NCI-H748 (cell line): ENCODE data around the gene SMCO4.
A peak's percentile ranks its signal among the peaks of the same experiment; 100 is the strongest.
"Not testable (repeated sequence)": the region's sequence is repeated elsewhere in the genome, so short reads cannot be mapped to it uniquely, and the experiment has no call there.

Experiments
- DNase-seq: peaks from one replicate; lab custom pipeline; 2025; ENCODE audit not compliant: unreplicated experiment; lab: John Stamatoyannopoulos, UW

Gene SMCO4

DNA sequence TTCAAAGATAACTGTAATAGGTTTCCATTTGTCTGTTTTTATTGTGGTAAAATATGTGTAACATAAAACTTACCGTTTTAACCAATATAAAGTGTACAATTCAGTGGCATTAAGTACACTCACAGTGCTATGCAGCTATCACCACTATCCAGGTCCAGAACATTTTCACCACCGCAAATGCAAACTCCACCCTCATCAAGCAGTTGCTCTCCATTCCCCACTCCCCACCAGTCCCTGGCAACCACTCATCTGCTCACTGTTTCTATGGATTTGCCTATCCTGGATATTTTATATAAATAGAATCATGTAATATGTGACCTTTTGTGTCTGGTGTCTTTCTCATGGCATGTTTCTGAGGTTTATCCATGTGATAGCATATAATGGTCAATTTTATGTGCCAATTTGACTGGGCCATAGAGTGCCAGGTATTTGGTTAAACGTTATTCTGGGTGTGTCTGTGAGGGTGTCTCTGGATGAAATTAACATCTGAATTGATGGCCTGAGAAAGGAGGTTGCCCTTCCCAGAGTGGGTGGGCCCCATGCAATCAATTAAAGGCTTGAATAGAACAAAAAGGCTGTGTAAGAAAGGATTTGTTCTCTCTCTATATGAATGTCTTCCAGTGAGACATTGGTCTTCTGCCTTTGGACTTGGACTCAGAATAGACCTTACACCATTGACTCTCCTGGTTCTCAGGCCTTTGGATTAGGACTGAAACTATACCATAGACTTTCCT lies 17.2 kb upstream of the SMCO4 start:
- peak; percentile 9 for DNase-seq

DNA sequence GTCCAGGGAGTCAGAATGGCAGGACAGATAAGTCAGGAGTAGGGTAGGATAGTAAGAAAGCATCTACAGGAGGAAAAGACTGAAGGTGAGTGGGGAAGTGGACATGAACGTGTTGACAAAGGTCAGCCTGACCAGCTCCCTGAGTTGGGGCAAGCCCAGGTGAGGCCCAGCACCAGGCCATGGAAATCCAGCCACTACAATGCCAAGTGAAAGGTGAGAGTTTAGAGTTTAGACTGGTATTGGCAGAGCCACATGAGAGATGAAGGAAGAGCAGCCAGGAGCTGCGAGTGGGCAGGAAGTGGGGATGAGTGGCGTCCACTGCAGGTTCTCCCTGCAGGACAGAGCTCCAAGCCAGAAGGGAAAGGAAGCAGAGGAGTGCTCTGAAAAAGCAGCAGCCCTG lies 16.5 kb upstream of the SMCO4 start:
- DNase-seq: no peak

GRCh38 chr11:93552874-93553273 lies 9.7 kb upstream of the SMCO4 start:
- DNase-seq: no peak

DNA sequence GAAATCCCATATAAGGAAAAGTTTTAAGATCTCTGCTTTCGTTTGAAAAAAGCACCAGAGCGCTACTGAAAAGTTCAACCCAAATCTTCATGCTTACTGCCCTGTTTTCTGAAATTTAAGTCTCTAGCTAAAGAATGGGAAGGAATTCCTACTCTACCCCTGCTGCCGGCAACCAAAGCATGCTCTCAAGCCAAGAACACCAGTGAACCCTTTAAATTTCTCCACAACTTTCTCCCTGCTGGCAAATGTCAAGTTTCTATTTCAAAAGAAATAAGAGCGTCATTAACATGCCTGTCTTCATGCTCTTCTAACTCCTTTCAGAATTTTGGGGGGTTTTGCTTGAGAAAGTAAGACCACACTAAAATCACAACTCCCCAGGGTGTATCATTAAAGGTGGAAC lies 6.8 kb upstream of the SMCO4 start:
- no peak for DNase-seq

GRCh38 chr11:93548679-93549319 lies 5.6 kb upstream of the SMCO4 start:
- DNase-seq: no peak

DNA sequence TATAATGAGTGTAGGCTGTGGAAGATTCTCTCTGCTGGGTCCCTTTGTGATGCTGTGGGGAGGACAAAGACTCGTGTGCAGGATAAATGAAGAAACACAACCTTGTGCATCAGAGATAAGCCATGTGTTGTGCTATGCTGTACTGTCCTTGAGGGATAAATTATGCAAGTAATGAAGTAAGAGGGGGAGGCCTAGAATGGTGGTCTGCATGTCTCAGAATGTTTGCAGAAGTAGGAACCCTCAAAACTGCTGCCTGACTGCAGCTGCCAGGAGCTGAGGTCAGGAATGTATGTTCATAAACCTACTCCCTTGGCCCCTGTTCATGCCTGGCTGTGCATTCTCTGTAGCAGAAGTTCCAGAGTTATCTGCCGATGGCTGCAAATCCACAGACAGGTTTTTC lies 4.6 kb upstream of the SMCO4 start:
- no peak for DNase-seq

- DNase-seq: no peak
These were observed 3.8 kb upstream of the SMCO4 start for GRCh38 chr11:93547028-93547427.

DNA sequence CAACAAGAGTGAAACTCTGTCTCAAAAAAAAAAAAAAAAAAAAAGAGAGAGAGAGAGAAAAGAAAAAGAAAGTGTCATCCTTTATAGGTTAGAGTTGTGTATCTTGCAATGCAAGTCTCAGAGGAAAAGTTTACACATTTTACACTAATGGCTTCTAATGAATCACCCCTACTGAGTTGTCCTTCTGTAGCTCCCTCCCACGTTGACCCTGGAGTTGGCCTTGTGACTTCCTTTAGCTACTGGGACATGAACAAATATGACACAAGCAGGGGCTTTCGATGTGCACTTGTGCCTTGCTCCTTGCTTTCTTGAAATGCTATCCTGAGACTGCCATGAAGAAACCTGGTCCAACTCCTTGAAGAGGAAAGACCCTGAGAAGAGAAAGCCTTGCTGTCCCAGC lies 2.4 kb upstream of the SMCO4 start:
- DNase-seq: no peak

DNA sequence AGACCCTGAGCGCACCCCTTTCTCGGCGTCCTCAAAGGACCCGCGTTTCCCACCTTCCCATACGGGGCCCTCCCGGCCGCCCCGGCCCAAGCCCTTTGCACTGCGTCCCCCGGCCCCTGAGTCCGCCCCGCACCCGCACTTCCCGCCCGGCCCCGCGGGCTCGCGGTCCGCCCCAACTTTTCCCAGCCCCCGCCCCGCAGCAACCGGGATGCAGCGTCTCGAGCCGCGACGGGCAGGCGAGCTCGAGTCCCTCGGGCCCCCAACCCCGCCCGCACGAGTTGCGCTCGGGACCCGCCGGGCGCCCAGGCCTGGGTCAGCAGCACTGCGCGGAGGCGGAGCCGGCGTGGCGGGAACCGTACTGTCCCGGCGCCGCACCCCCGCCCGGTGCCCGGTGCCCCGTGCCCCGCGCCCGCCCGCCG lies 371 bp downstream of the SMCO4 start:
- DNase-seq: peak; percentile 62

DNA sequence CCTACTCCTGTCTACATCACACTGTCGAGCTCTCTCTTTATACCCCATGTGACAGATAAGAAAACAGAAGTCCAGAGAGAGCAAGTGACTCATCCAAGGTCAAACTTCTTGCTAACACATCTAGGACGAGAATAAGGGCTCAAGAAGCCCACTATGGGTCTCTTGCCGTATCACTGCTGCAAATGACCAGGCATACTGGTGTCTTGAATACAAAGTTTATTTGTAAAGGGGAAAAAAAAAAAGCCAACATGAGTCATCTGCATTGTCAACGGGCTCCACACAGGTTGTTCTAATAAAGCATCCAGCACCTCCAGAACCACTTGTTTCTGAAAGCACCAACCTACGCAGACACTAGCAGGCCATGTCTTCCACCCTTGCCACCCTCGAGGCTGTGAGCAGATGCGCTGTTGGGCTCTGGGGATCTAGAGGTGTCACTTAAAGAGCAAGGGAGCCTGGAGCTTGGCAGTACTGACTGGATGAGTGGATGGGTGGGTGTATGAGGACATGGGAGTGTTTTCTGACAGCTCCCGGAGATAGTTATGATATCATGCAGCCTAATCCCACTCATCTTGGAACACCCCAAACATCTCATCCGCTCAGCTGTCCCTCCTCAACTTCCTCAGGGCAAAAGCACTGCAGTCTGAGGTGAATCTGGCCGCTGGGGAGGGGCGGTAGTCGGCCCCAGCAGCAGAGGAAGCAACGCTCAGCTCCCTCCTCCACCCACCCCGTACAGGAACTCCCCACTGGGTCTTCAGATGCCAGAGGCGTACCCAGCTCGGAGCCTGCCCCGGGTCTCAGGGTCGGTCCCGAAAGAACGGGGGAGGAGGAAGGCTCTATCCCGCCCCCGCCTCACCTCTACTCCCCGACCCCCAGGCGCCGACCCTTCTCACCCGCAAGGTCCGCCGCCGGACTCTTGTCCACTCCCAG lies 1.0 kb downstream of the SMCO4 start:
- DNase-seq: peak; percentile 51

- DNase-seq: no peak
These were observed 2.2 kb downstream of the SMCO4 start for GRCh38 chr11:93540896-93541553.

DNA sequence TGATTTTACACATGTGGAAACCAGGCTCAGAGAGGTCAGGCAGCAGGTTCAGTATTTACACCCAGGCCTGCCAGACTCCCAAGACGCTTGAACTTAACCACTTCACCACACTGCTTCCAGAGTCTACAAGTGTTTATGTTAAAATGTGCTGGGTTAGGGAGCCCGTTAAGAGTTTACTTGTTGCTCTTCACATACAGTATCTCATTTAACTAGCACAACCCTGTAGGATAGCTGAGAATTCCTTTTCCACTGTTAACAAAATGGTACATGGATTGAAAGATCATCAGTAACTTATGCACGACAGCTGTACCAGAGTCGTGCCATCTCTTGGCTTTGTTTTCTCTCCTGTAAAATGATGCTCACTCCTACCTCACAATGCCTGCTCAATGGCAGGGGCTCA lies 2.9 kb downstream of the SMCO4 start:
- DNase-seq: no peak

- no peak for DNase-seq
These were observed 5.4 kb downstream of the SMCO4 start for GRCh38 chr11:93537767-93538261.

DNA sequence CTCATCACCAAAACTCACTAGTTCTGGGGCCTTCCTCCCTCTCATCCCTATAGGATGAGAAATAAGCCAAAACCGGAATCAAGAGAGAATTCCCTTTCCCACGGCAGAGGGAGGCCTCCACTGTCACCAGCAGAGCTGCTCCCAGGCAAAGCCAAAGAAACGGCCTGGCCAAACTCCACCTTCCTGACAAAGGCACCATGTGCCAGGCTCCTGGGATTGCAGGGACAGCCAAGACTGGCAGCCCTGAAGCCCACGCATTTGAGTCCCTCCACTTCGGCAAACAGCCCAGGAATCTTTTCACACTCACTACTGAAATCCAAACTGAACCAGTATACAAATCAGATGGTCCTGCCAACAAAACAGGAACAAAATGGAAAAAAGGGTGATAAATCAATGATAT lies 6.1 kb downstream of the SMCO4 start:
- no peak for DNase-seq

DNA sequence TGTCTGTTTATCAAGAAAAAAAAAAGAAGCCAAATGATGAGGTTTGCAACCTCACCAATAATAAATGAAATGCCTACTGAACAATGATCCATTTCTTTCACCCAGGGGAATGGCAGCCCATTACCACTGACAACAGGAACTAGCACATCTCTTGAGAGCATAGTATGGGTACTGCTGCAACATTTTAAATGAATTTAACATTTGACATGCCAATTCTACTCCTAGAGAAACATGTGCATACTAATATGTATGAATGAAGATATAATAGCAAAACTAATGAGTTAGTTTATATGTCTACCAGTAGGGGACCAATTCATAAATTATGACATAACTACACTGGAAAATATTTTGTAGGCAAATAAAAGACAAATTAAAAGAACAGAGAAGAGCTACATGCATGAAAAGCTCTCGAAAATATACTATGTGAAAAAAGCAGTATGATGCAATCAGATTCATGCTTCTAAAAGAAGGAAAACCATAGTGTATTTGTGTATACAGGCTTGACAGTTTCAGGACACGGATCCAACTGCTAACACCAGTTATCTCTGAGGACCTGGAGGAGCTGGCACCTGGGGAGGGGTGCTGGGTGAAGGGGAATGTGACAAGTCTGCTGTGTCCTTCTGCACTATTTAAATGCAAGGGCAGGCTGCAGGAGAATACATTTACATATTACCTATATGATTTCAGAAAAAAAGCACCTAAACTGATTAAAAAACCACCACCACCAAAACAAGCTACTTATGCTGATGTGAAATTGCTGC lies 6.9 kb downstream of the SMCO4 start:
- DNase-seq: no peak

GRCh38 chr11:93535578-93535977 lies 7.6 kb downstream of the SMCO4 start:
- DNase-seq: not testable (repeated sequence)

DNA sequence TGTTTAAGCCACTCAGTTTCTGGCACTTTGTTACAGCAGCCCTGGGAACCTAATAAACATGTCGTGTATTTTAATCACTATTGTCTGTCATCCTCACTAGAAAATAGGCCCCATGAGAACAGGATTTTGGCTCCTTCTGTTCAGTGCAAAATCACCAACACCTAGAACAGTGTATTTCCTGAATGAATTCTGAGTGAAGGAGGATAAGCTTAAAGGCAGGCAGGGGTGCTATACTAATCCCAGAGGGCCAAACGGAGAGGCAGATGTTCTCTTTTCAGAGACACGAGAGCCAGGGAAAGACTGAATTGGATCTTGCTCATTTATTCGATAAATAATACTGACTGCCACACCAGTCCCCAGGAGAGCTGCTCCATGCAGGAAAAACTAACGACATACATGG lies 10.4 kb downstream of the SMCO4 start:
- DNase-seq: no peak

DNA sequence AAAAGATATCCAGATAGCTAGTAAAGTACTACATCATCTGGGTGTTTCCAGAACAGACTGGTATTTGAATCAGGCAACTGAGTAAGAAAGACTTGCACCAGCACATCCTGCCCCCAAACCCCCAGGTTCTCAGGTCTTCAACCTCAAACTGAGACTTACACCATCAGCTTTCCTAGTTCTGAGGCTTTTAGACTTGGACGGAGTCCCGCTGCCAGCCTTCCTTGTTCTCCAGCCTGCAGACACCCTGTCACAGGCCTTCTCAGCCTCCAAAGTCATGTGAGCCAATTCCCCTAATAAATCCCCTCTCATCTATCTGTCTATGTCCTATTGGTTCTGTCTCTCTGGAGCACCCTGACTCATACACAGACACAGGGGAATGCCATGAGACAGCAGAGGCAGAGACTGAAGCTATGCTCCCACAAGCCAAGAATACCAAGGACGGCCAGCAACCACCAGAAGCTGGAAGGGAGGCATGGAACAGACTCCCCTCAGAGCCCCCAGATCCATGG lies 10.9 kb downstream of the SMCO4 start:
- no peak for DNase-seq

DNA sequence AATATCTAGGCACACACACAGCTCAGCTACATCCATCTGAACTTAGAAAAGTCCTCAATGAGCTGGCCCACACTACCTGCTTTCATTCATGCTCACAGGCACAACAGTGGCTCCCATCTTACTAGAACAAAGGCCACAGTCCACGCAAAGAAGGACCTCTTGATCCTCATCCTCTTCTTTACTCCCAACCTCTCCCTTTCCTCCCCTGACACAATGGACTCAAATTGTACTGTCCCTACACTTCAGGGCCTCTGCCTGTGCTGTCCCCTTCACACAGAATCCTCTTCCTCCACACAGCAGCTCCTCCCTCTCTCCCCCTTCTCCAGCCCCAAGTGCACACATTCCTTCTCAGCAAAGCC lies 12.7 kb downstream of the SMCO4 start:
- DNase-seq: no peak
